ENCODE results near the gene LRRC25. TPM values are rescaled to one million over a fixed set of nuclear protein-coding genes. Genes with fewer than 3 reads are reported as not detected.
"Not testable (repeated sequence)": the region's sequence is repeated elsewhere in the genome, so short reads cannot be mapped to it uniquely, and the experiment has no call there.

Gene LRRC25
- total RNA-seq, 2 donors from 2014 or later = 4.4 TPM; not detected in 1

GRCh38 chr19:18368504-18369222, 28.8 kb downstream of the LRRC25 start:
- 66 to 72% methylated on average over 3 to 15 of the region's 15 CpGs for WGBS, 2 donors
- Histone ChIP-seq H3K27me3 (no peaks in the 10 kb centered on the region), H3K27ac (peak overlapping the region; percentile 68 to 76 (median 76)), H3K36me3 (replicated peaks in 1 of 2; ENCODE audit: insufficient read depth in 1 of 2, low read depth in 2 of 2) (no peaks in the 10 kb centered on the region), H3K9me3 (no peaks in the 10 kb centered on the region), H3K4me3 (no peak overlapping the region), H3K4me1 (peaks cover 58% of the 10 kb centered on the region)
- no peak for TF ChIP-seq POLR2A (IDR thresholded peaks at IDR 0.05)
- no peak for TF ChIP-seq CTCF (IDR thresholded peaks at IDR 0.05)
- ATAC-seq = peak; percentile 16
- intact Hi-C loops (cut with DNase I) = no loop called here
- DNase-seq = peak; percentile 58 to 78 (median 76)

- no peak for ATAC-seq
Measured at GRCh38 chr19:18366021-18366435, 31.4 kb downstream of the LRRC25 start.

GRCh38 chr19:18364826-18365528, 32.4 kb downstream of the LRRC25 start:
- TF ChIP-seq POLR2A (IDR thresholded peaks at IDR 0.05) = peak in 2 of 3 donors; percentile 54 to 58
- TF ChIP-seq CTCF (IDR thresholded peaks at IDR 0.05) = no peak
- no peaks in the 10 kb centered on the region for H3K27me3 ChIP-seq
- no peak overlapping the region for H3K4me3 ChIP-seq
- WGBS, 2 donors = 5 to 7% methylated on average over 10 to 15 of the region's 15 CpGs
- H3K9me3 ChIP-seq = no peaks in the 10 kb centered on the region
- H3K4me1 ChIP-seq = peaks cover 57% of the 10 kb centered on the region
- peak; percentile 90 to 96 (median 94) for DNase-seq
- H3K36me3 ChIP-seq (replicated peaks in 1 of 2; ENCODE audit: insufficient read depth in 1 of 2, low read depth in 2 of 2) = no peaks in the 10 kb centered on the region
- intact Hi-C loops (cut with DNase I) = no loop called here
- ATAC-seq = peak; percentile 92
- peak overlapping the region; percentile 93 to 98 (median 96) for H3K27ac ChIP-seq

More at GRCh38 chr19:18366021-18366435, 31.4 kb downstream of the LRRC25 start:
- H3K36me3 ChIP-seq (replicated peaks in 1 of 2; ENCODE audit: insufficient read depth in 1 of 2, low read depth in 2 of 2) = no peaks in the 10 kb centered on the region
- intact Hi-C loops (cut with DNase I) = no loop called here
- peak overlapping the region; percentile 93 to 98 (median 96) for H3K27ac ChIP-seq
- no peaks in the 10 kb centered on the region for H3K27me3 ChIP-seq
- no peak for DNase-seq
- H3K9me3 ChIP-seq = no peaks in the 10 kb centered on the region
- 91 to 95% methylated on average over 2 of the region's 2 CpGs for WGBS, 2 donors
- H3K4me3 ChIP-seq = no peak overlapping the region
- peaks cover 57% of the 10 kb centered on the region for H3K4me1 ChIP-seq
- TF ChIP-seq POLR2A (IDR thresholded peaks at IDR 0.05) (no peak), CTCF (IDR thresholded peaks at IDR 0.05) (no peak)

- peaks cover 57% of the 10 kb centered on the region for H3K4me1 ChIP-seq
- WGBS, 2 donors = 40 to 51% methylated on average over 9 to 11 of the region's 11 CpGs
- DNase-seq; H3K4me3 ChIP-seq; H3K36me3 ChIP-seq (replicated peaks in 1 of 2; ENCODE audit: insufficient read depth in 1 of 2, low read depth in 2 of 2); H3K27me3 ChIP-seq; H3K9me3 ChIP-seq; intact Hi-C loops (cut with DNase I): not testable (repeated sequence)
- peak overlapping the region; percentile 93 to 98 (median 96) for H3K27ac ChIP-seq
- peak; percentile 16 for ATAC-seq
Measured at GRCh38 chr19:18364277-18364825, 33.1 kb downstream of the LRRC25 start.

- H3K9me3 ChIP-seq = no peaks in the 10 kb centered on the region
- DNase-seq (no peak), ATAC-seq (no peak)
- H3K4me3 ChIP-seq = no peak overlapping the region
- no peaks in the 10 kb centered on the region for H3K36me3 ChIP-seq (replicated peaks in 1 of 2; ENCODE audit: insufficient read depth in 1 of 2, low read depth in 2 of 2)
- H3K27ac ChIP-seq = peak overlapping the region; percentile 93 to 98 (median 96)
- intact Hi-C loops (cut with DNase I) = no loop called here
- 76 to 80% methylated on average over 6 of the region's 6 CpGs for WGBS, 2 donors
- TF ChIP-seq POLR2A (IDR thresholded peaks at IDR 0.05) (no peak), CTCF (IDR thresholded peaks at IDR 0.05) (no peak)
- peaks cover 52% of the 10 kb centered on the region for H3K4me1 ChIP-seq
- no peaks in the 10 kb centered on the region for H3K27me3 ChIP-seq
Measured at GRCh38 chr19:18363787-18364186, 33.6 kb downstream of the LRRC25 start.

All from body of pancreas (tissue), 4 donors.